ENCODE measurements around the gene REEP2.

REEP2 gene

DNA sequence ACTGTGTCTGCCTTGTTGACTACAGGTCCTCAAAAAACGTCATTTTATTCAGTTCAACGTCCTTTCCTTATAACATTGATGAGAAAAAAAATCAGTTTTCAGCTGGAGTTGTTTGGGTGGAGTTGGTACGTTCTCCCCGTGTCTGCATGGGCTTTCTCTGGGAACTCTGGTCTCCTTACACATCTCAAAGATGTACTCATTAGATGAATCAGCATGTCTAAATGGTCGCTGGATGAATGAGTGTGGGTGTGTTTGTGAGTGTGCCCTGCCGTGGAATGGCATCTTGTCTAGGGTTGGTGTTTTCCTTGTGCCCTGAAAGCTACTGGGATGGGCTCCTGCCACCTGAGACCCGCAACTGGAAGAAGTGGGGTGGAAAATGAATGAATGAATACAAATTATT, 56.5 kb downstream of the REEP2 start:
- no peak for FAIRE-seq
- no peak for DNase-seq (ENCODE audit: low spot score)

Data from RCC 7860 (cell line).